HG02759 (cell line): ENCODE measurements around the gene PRKCA.
A peak's percentile ranks its signal among the peaks of the same experiment; 100 is the strongest.
"Not testable (repeated sequence)": the region's sequence is repeated elsewhere in the genome, so short reads cannot be mapped to it uniquely, and the experiment has no call there.

Experiments
- ATAC-seq: cut with Tn5 transposase; IDR thresholded peaks from one replicate; pipeline ENCODE4 v1.9.1; 2021; ENCODE audit warnings: mild to moderate bottlenecking, moderate library complexity; ENCODE audit not compliant: unreplicated experiment

The PRKCA gene

DNA sequence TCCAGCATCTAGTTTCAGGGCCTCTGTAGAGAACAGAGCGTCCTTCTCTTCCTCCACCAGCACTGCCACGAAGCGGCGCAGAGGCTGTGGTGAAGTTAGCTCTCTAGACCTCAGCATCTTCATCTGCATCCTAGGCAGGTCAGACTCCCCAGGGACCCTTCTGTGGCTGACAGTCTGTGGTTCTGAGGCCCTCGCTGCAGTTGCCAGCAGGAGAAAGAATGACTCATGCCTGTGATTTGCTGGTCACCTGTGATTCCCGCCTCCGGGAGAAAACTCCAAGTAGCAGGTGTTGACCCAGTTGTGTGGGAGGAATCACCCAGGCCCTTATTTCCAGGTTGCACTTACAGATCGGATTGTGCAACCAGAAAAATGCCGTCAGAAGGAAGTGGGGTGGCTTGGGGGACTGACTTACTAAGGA is 415.2 kb downstream of the PRKCA start:
- peak; percentile 74 for ATAC-seq

GRCh38 chr17:66720027-66720426 is 417.6 kb downstream of the PRKCA start:
- no peak for ATAC-seq

- no peak for ATAC-seq
Measured at GRCh38 chr17:66720567-66720966, 418.2 kb downstream of the PRKCA start.

DNA sequence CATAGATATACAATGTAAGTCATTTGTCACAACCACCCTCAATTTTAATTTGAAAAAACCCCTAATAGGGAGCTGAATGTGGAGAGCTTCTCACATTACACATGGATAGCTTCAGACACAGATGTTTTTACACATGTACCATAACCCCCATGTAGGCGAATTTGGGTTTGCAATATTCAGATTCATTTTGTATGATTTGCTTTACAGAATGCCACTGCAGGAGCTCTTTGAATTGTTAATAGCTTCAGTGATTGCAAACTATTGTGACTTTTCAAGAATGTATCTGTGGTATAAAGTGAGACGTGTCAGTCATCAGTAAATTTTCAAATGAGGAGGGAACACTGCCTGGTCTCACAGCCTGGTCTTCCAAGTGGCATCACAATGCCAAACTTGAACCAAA is 419.9 kb downstream of the PRKCA start:
- ATAC-seq: no peak

- ATAC-seq: no peak
Measured at GRCh38 chr17:66724581-66725341, 422.3 kb downstream of the PRKCA start.

DNA sequence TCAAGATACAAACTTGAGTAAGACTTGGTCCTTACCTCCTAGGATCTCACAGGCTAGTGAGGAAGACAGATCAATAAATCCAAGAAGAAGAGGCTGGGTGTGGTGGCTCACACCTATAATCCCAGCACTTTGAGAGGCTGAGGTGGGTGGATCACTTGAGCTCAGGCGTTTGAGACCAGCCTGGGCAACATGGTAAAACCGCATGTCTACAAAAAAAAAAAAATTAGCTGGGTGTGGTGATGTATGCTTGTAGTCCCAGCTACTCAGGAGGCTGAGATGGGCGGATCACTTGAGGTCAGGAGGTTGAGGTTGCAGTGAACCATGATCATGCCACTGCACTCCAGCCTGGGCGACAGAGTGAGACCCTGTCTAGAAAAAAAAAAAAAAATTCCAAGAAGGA is 423.0 kb downstream of the PRKCA start:
- not testable (repeated sequence) for ATAC-seq

GRCh38 chr17:66725956-66726355 is 423.5 kb downstream of the PRKCA start:
- no peak for ATAC-seq

GRCh38 chr17:66726371-66726770 is 424.0 kb downstream of the PRKCA start:
- no peak for ATAC-seq

GRCh38 chr17:66726846-66727245 is 424.4 kb downstream of the PRKCA start:
- no peak for ATAC-seq

GRCh38 chr17:66727634-66728570 is 425.5 kb downstream of the PRKCA start:
- no peak for ATAC-seq

- ATAC-seq: no peak
Measured at GRCh38 chr17:66730461-66730923, 428.1 kb downstream of the PRKCA start.

- ATAC-seq: no peak
Measured at GRCh38 chr17:66733759-66734158, 431.3 kb downstream of the PRKCA start.

- no peak for ATAC-seq
Measured at GRCh38 chr17:66734186-66734943, 432.0 kb downstream of the PRKCA start.

DNA sequence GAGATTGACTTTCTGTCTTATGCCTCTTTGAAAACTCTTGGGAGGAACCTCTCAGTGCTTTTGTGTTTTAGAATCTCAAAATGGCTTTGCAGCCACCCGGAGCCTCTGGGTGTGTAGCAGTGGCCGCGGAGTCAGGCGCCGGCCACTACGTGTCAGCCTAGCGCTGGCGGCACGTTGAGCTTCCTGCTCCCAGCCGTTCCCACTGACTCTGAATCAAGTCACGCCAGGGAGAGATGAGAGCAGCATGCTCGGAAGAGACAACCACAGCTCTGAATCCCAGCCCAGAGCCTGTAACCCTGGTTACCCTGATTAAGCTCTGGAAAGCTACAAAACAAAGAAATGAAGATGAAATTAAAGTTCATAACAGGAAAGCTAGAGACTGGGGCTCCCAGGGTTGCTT is 435.1 kb downstream of the PRKCA start:
- no peak for ATAC-seq

DNA sequence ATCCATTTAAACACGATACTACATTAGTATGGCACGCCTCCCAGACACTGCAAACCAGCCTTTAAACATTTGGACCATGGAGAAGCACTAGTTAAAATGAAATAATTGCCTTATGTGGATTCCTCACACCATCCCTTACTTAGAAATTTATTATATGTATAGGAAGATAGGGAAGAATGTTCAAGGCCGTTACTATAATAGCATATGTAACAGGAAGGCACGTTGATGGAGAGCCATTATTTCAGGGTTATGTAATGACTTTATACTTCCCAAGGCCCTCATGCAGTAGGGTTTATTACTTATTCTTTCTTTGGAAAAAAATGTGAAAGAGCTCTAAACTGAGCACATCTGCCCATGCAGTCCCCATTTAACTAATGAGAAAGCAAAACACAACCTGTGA is 435.9 kb downstream of the PRKCA start:
- ATAC-seq: no peak

DNA sequence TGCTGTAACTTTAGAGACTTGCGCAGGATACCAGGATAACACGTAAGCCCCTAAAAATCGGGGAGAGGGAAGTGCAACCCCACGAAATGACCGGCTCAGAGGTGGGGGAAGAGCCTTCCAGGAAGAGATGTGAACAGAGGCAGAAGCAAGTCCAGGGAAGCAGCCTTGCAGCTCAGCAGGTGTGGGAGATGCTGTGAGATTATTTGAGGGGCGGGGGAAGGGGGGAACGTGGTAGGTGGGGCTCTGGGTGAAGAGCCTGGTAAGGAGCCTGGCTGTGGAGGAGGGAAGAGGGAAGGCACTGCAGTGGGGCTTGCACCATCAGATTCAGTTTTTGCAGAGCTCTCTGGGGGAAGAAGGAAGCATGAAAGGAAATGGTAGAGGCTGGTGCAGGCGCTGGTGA is 437.1 kb downstream of the PRKCA start:
- no peak for ATAC-seq

- ATAC-seq: no peak
Measured at GRCh38 chr17:66740226-66740625, 437.8 kb downstream of the PRKCA start.

DNA sequence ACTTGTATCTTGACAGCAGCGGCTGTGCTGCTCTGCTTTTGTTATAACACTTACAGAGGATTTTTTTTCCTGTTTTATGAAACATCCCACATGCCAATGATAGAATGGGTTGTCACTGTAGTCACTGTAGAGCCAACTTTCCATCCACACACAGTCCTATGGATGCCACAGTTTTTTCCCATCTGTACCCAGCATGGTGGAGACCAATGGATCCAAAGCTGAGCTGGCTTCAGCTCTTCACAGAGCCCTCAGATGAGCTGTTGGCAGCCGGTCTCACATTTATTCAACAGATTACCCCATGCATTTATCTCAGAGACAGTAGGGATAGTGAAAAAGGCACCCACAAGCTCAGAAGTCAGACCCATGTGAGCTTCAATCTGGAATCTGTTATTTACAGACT is 441.1 kb downstream of the PRKCA start:
- ATAC-seq: no peak

DNA sequence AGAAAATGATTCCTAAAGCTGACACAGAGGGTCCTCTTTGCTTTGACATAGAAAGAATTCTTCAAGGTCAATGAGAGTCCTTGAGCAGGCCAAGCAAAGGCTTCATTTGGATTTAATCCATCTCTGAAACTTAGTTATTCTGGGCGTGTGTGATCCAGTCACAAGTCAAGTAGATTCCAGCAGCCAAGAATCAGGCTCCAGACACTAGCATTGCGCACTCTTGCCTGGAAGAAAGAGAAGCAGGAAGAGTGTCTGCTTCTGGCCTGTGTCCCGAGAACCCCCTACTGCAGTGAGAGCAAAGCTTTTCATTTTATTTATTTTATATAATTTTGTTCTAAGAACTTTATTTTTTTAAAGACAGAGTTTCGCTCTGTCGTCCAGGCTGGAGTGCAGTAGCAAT is 444.3 kb downstream of the PRKCA start:
- ATAC-seq: no peak

- ATAC-seq: no peak
Measured at GRCh38 chr17:66747578-66748275, 445.3 kb downstream of the PRKCA start.

DNA sequence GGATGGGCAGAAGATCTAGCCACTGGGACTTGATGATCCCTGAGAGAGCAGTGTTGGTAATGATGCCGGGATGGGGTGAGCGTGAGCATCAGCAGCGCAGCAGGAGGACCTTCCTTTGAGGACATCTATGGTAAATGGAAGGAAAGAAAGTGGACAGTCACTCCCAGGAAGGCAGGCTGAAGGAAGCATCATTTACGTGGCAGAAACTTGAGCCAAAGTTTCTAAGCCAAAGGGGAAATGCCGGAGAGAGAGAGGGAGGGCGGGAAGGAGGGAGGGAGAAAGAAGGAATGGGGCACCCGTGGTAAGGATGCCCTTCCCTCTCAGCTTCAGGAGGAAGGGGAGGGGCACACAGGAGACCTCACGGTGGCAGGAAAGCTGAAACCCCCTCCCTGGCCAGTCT is 446.2 kb downstream of the PRKCA start:
- ATAC-seq: no peak
